HepG2 (cell line): ENCODE measurements around the gene BAIAP2L2. TPM values are rescaled to one million over a fixed set of nuclear protein-coding genes. Genes with fewer than 3 reads are reported as not detected.

Source experiments
- ATAC-seq: fragments of 200-7000 bp; cut with Tn5 transposase; 3 replicates; pipeline ENCODE4 v1.9.1; 2020; ENCODE audit warnings: mild to moderate bottlenecking, moderate library complexity
- BruUV-seq: library from RNA; stranded (reverse); fragments of 400-500 nt; replicated peaks from 2 replicates; lab custom pipeline; 2021; lab: Mats Ljungman, UMichigan
- CTCF ChIA-PET: fragments of 300-600 bp; formaldehyde crosslinking; extraction: SDS; loops from one replicate; lab custom pipeline; 2021; ENCODE audit warnings: low total read pairs, inconsistent platforms, low intra/inter-chr PET ratio; lab: Yijun Ruan, JAX
- POLR2A ChIA-PET: fragments of 350-600 bp; sonication (Branson Sonifier 250); formaldehyde crosslinking; loops from one replicate; lab custom pipeline; 2020; ENCODE audit warnings: antibody characterized with exemption, inconsistent platforms; lab: Yijun Ruan, JAX
- DNase-seq: peaks from one replicate; pipeline ENCODE4 v3.0.0-alpha.2; 2015; ENCODE audit warnings: low spot score
- FAIRE-seq: peaks from 3 replicates; lab custom pipeline; 2011; peaks lifted over from hg19 to GRCh38; lab: Jason Lieb, UNC
- H2AFZ ChIP-seq: one replicate; pipeline ENCODE4 v1.6.1; 2011; ENCODE audit warnings: low read length, inconsistent platforms
- H3K27ac ChIP-seq: fragments of 300-600 bp; 3 replicates; pipeline ENCODE4 v1.8.0; 2011; ENCODE audit warnings: mixed run types, mild to moderate bottlenecking, mixed read lengths, low read length, inconsistent platforms; ENCODE audit not compliant: insufficient read depth; ENCODE audit errors: extremely low read length
- H3K27me3 ChIP-seq, 2 experiments: fragments of 200-600 bp in 1 of 2; 2 replicates in 1 of 2; 3 replicates in 1 of 2; pipeline versions ENCODE4 v1.6.0 to v1.8.0; 2011; ENCODE audit warnings: low read length in 2 of 2, mild to moderate bottlenecking in 2 of 2, moderate library complexity in 2 of 2, inconsistent platforms in 1 of 2; ENCODE audit not compliant: insufficient read depth in 2 of 2, control insufficient read depth in 1 of 2
- H3K36me3 ChIP-seq, 2 experiments: fragments of 200-600 bp in 1 of 2; replicated peaks in 1 of 2; 2 replicates in 1 of 2; 3 replicates in 1 of 2; pipeline versions ENCODE4 v1.5.1 to v1.8.0; 2011; ENCODE audit warnings: low read length in 2 of 2, inconsistent platforms in 1 of 2; ENCODE audit not compliant: insufficient read depth in 2 of 2, control insufficient read depth in 1 of 2
- H3K4me1 ChIP-seq: 2 replicates; pipeline ENCODE4 v1.5.1; 2012; ENCODE audit warnings: low read length, inconsistent platforms; ENCODE audit not compliant: insufficient read depth
- H3K4me2 ChIP-seq: 2 replicates; pipeline ENCODE4 v1.6.0; 2011; ENCODE audit warnings: low read depth, low read length, inconsistent platforms
- H3K4me3 ChIP-seq, 3 experiments: fragments of 200-600 bp in 1 of 3; sonication (generic), shearing (Covaris generic) in 1 of 3; replicated peaks in 1 of 3; 2 replicates each; pipeline ENCODE4 v1.5.1; 2011 to 2016; ENCODE audit warnings: low read length in 3 of 3, inconsistent platforms in 2 of 3, low read depth in 2 of 3, mild to moderate bottlenecking in 2 of 3, control low read depth in 1 of 3, mixed read lengths in 1 of 3; ENCODE audit not compliant: insufficient read depth in 1 of 3
- H3K79me2 ChIP-seq: one replicate; pipeline ENCODE4 v1.6.1; 2011; ENCODE audit warnings: low read length, inconsistent platforms; ENCODE audit not compliant: insufficient read depth
- H3K9ac ChIP-seq: 2 replicates; pipeline ENCODE4 v1.6.0; 2011; ENCODE audit warnings: mild to moderate bottlenecking, low read depth, low read length, inconsistent platforms; ENCODE audit not compliant: insufficient read depth
- H3K9me3 ChIP-seq: 2 replicates; pipeline ENCODE4 v1.5.1; 2012; ENCODE audit warnings: mild to moderate bottlenecking, low read length
- H4K20me1 ChIP-seq: 2 replicates; pipeline ENCODE4 v1.6.0; 2011; ENCODE audit warnings: inconsistent platforms, mild to moderate bottlenecking, low read length, moderate library complexity; ENCODE audit not compliant: insufficient read depth
- ASH2L ChIP-seq: fragments of 300-600, 200-600 bp; sonication (generic); IDR thresholded peaks from 2 replicates; pipeline ENCODE4 v1.7.0; 2017; ENCODE audit warnings: low read depth, mild to moderate bottlenecking, moderate library complexity, mixed read lengths, low read length; ENCODE audit not compliant: insufficient read length
- CCAR2 ChIP-seq: fragments of 200-400 bp; formaldehyde crosslinking; optimal IDR thresholded peaks from 2 replicates; pipeline ENCODE3; 2018; ENCODE audit warnings: low read depth, mild to moderate bottlenecking, low read length, moderate library complexity
- FOSL1 ChIP-seq: sonication (generic); formaldehyde crosslinking; IDR thresholded peaks from 2 replicates; pipeline ENCODE4 v1.9.0; 2021; ENCODE audit warnings: missing genetic modification reagents, borderline replicate concordance
- HMG20A ChIP-seq: IDR thresholded peaks from 2 replicates; pipeline ENCODE4 v1.6.1; 2016; ENCODE audit warnings: borderline replicate concordance
- HNRNPL ChIP-seq: fragments of 200-400 bp; formaldehyde crosslinking; IDR thresholded peaks from 2 replicates; pipeline ENCODE4 v1.6.1; 2017; ENCODE audit warnings: mild to moderate bottlenecking, low read depth, low read length
- SIX4 ChIP-seq: sonication (generic); formaldehyde crosslinking; IDR thresholded peaks from 2 replicates; pipeline ENCODE4 v1.4.0; 2020; ENCODE audit warnings: missing genetic modification reagents
- U2AF2 ChIP-seq: fragments of 200-400 bp; formaldehyde crosslinking; IDR thresholded peaks from 2 replicates; pipeline ENCODE4 v1.6.1; 2017; ENCODE audit warnings: low read depth, mild to moderate bottlenecking, low read length
- ZBTB7B ChIP-seq: sonication (generic); formaldehyde crosslinking; IDR thresholded peaks from 2 replicates; pipeline ENCODE4 v1.4.0; 2020; ENCODE audit warnings: missing genetic modification reagents
- ZNF550 ChIP-seq: sonication (generic); formaldehyde crosslinking; IDR thresholded peaks from 2 replicates; pipeline ENCODE4 v1.4.0; 2020; ENCODE audit warnings: mild to moderate bottlenecking, missing genetic modification reagents, borderline replicate concordance
- ZNF558 ChIP-seq: sonication (generic); formaldehyde crosslinking; IDR thresholded peaks from 2 replicates; pipeline ENCODE4 v1.9.0; 2022; ENCODE audit warnings: mild to moderate bottlenecking, missing genetic modification reagents, borderline replicate concordance
- ZNF746 ChIP-seq: sonication (generic); formaldehyde crosslinking; IDR thresholded peaks from 2 replicates; pipeline ENCODE4 v1.8.0; 2022; ENCODE audit warnings: mild to moderate bottlenecking, missing genetic modification reagents
- WGBS: methylation state at CpG from one replicate; pipeline ENCODE4 v1.1.6; 2017; ENCODE audit warnings: low lambda C conversion rate; 5-methylcytosine and 5-hydroxymethylcytosine counted together
- in situ Hi-C: cut with HindIII; loops from 2 replicates; pipeline ENCODE4 v1.10.0; 2017; ENCODE audit warnings: low pct_unique_long_range_greater_than_20kb; ENCODE audit not compliant: extremely low pct_ligation_motif_present
- intact Hi-C: fragments of 100-400 bp; cut with micrococcal nuclease; formaldehyde crosslinking; loops from one replicate; pipeline ENCODE4 v1.10.0; 2022; ENCODE audit not compliant: unreplicated experiment
- polyA plus RNA-seq, 8 experiments: library from polyadenylated mRNA; depleted of rRNA in 3 of 8; stranded (reverse) in 7 of 8; unstranded in 1 of 8; fragments of >200 nt; fragmentation: Illumina TruSeq in 4 of 8; extraction: Trizol in 4 of 8; gene quantifications; 2 replicates each; pipeline versions ENCODE4 v1.2.1 to v1.2.3, GENCODE V29; 2011 to 2016; ENCODE audit warnings: low read depth in 4 of 8, missing spikeins in 1 of 8, mixed read lengths in 1 of 8; ENCODE audit not compliant: insufficient read depth in 1 of 8
- total RNA-seq, 5 experiments: library from RNA; depleted of rRNA; stranded (reverse); fragments of >200 nt; fragmentation: Illumina TruSeq; extraction: Trizol; gene quantifications; 2 replicates each; pipeline ENCODE4 v1.2.3, GENCODE V29; 2016; ENCODE audit warnings: low read depth in 1 of 5
- TF ChIP-seq, protein P1 (sequence below): sonication (generic); formaldehyde crosslinking; IDR thresholded peaks from 2 replicates; pipeline ENCODE4 v1.4.0; 2020; ENCODE audit warnings: missing genetic modification reagents
- TF ChIP-seq, protein P2 (sequence below): sonication (generic); formaldehyde crosslinking; IDR thresholded peaks from 2 replicates; pipeline ENCODE4 v1.4.0; 2020; ENCODE audit warnings: missing genetic modification reagents, borderline replicate concordance
- TF ChIP-seq, protein P3 (sequence below): sonication (generic); formaldehyde crosslinking; IDR thresholded peaks from 2 replicates; pipeline ENCODE4 v1.5.1; 2020; ENCODE audit warnings: missing genetic modification reagents, mild to moderate bottlenecking, borderline replicate concordance

BAIAP2L2 gene
- total and polyA plus RNA-seq, 2 of the 13 experiments (the other 11 are each of a cell fraction or from before 2014, with no cell fraction given): 4.4 to 7.5 TPM

DNA sequence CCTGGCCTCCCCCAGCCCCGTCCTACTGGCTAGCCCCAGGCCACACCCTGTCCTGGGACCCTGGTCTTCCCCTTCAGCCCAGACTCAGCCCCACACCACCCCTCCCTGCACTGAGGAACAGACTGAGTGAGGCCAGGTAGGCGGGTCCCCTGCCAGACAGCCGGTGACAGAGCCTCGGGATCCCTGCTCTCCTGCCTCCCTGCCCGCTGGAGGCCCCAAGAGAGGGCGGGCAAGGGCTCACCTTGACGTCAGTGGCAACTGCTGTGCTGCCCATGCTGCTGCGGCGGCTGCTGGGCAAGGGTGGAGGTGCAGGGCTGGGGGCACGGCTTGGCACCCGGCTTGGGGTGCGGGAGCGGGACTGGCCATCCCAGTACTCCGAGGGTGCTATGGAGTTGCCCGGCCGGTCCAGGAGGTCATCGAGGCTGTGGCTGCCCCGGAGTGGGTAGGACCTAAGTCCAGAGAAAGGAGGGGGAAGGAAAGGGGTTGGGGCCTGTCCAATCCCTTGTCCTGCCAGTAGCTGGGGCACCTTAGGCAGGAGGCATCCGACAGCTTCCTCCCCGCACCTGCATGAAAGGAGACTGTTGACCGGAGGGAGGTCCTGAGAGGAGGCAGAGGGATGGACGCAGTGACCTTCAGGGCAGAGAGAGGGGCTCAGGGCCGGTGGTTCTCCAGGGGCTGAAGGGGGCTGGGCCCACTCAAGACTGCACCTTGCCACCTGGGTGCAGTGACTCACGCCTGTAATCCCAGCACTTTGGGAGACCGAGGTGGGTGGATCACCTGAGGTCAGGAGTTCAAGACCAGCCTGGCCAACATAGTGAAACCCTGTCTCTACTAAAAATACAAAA, 24.3 kb downstream of the BAIAP2L2 start:
- no peak for FAIRE-seq
- no peak overlapping the region for H3K4me2 ChIP-seq
- WGBS: 99% methylated on average over 17 of the region's 25 CpGs
- H3K27ac ChIP-seq: no peak overlapping the region
- no peaks in the 10 kb centered on the region for H4K20me1 ChIP-seq
- BruUV-seq: no TSS peak
- in situ Hi-C loops: no loop called here
- no peaks in the 10 kb centered on the region for H3K79me2 ChIP-seq
- peaks cover 9 to 16% of the 10 kb centered on the region in 2 experiments; a peak in 4 of 5 replicates for H3K36me3 ChIP-seq
- no peaks in the 10 kb centered on the region for H3K4me1 ChIP-seq
- no peak for ATAC-seq
- intact Hi-C loops: no loop called here
- ChIA-PET CTCF (no interaction called here), POLR2A (no interaction called here)
- no peaks in the 10 kb centered on the region for H3K9me3 ChIP-seq
- no peak overlapping the region for H2AFZ ChIP-seq
- H3K27me3 ChIP-seq: no peaks in the 10 kb centered on the region
- no peak for DNase-seq
- no peak overlapping the region for H3K9ac ChIP-seq
- H3K4me3 ChIP-seq: no peak overlapping the region
- TF ChIP-seq ZBTB7B (CRISPR knock-in tag): no peak
- TF ChIP-seq ZNF558 (CRISPR knock-in tag): no peak
- TF ChIP-seq, protein P1, sequence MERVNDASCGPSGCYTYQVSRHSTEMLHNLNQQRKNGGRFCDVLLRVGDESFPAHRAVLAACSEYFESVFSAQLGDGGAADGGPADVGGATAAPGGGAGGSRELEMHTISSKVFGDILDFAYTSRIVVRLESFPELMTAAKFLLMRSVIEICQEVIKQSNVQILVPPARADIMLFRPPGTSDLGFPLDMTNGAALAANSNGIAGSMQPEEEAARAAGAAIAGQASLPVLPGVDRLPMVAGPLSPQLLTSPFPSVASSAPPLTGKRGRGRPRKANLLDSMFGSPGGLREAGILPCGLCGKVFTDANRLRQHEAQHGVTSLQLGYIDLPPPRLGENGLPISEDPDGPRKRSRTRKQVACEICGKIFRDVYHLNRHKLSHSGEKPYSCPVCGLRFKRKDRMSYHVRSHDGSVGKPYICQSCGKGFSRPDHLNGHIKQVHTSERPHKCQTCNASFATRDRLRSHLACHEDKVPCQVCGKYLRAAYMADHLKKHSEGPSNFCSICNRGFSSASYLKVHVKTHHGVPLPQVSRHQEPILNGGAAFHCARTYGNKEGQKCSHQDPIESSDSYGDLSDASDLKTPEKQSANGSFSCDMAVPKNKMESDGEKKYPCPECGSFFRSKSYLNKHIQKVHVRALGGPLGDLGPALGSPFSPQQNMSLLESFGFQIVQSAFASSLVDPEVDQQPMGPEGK (CRISPR knock-in tag): no peak
- TF ChIP-seq, protein P2, sequence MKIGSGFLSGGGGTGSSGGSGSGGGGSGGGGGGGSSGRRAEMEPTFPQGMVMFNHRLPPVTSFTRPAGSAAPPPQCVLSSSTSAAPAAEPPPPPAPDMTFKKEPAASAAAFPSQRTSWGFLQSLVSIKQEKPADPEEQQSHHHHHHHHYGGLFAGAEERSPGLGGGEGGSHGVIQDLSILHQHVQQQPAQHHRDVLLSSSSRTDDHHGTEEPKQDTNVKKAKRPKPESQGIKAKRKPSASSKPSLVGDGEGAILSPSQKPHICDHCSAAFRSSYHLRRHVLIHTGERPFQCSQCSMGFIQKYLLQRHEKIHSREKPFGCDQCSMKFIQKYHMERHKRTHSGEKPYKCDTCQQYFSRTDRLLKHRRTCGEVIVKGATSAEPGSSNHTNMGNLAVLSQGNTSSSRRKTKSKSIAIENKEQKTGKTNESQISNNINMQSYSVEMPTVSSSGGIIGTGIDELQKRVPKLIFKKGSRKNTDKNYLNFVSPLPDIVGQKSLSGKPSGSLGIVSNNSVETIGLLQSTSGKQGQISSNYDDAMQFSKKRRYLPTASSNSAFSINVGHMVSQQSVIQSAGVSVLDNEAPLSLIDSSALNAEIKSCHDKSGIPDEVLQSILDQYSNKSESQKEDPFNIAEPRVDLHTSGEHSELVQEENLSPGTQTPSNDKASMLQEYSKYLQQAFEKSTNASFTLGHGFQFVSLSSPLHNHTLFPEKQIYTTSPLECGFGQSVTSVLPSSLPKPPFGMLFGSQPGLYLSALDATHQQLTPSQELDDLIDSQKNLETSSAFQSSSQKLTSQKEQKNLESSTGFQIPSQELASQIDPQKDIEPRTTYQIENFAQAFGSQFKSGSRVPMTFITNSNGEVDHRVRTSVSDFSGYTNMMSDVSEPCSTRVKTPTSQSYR (CRISPR knock-in tag): no peak
- no peak for TF ChIP-seq HMG20A
- no peak for TF ChIP-seq SIX4
- no peak for TF ChIP-seq ZNF746 (CRISPR knock-in tag)
- no peak for TF ChIP-seq FOSL1 (CRISPR knock-in tag)
- no peak for TF ChIP-seq CCAR2
- TF ChIP-seq, protein P3, sequence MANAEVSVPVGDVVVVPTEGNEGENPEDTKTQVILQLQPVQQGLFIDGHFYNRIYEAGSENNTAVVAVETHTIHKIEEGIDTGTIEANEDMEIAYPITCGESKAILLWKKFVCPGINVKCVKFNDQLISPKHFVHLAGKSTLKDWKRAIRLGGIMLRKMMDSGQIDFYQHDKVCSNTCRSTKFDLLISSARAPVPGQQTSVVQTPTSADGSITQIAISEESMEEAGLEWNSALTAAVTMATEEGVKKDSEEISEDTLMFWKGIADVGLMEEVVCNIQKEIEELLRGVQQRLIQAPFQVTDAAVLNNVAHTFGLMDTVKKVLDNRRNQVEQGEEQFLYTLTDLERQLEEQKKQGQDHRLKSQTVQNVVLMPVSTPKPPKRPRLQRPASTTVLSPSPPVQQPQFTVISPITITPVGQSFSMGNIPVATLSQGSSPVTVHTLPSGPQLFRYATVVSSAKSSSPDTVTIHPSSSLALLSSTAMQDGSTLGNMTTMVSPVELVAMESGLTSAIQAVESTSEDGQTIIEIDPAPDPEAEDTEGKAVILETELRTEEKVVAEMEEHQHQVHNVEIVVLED (CRISPR knock-in tag): no peak
- no peak for TF ChIP-seq ASH2L
- no peak for TF ChIP-seq ZNF550 (CRISPR knock-in tag)
- TF ChIP-seq U2AF2: no peak
- no peak for TF ChIP-seq HNRNPL
